Measurements from ENCODE around the gene ICE1.
"Not testable (repeated sequence)": the region's sequence is repeated elsewhere in the genome, so short reads cannot be mapped to it uniquely, and the experiment has no call there.

The ICE1 gene

GRCh38 chr5:5520622-5521021, 98.1 kb downstream of the ICE1 start:
- H3K4me3 ChIP-seq (ENCODE audit: control insufficient read depth in 1 of 7, extremely low read depth in 1 of 7, insufficient read depth in 4 of 7, low read depth in 2 of 7, low read length in 6 of 7); H3K4me1 ChIP-seq (ENCODE audit: control extremely low read depth in 1 of 4, control insufficient read depth in 4 of 4, insufficient read depth in 4 of 4, low read length in 3 of 4); POLR2A ChIA-PET; H3K27me3 ChIP-seq (replicated peaks in 2 of 5; ENCODE audit: control insufficient read depth in 4 of 5, insufficient read depth in 5 of 5, low read length in 4 of 5); DNase-seq; CTCF ChIA-PET; H3K27ac ChIP-seq (ENCODE audit: insufficient read depth in 1 of 2, low read depth in 1 of 2, low read length in 2 of 2, poor library complexity in 1 of 2, severe bottlenecking in 2 of 2); H3K9me3 ChIP-seq (ENCODE audit: control extremely low read depth in 1 of 5, control insufficient read depth in 4 of 5, insufficient read depth in 2 of 5, low read depth in 1 of 5, low read length in 4 of 5); H3K36me3 ChIP-seq (ENCODE audit: control insufficient read depth in 4 of 4, insufficient read depth in 4 of 4, low read length in 3 of 4): not testable (repeated sequence)
- no CpG with 5 or more reads among the region's 4 CpGs for WGBS (ENCODE audit: insufficient coverage)

GRCh38 chr5:5521029-5521428, 98.6 kb downstream of the ICE1 start:
- ChIA-PET POLR2A (no interaction called here), CTCF (no interaction called here)
- Histone ChIP-seq H3K4me1 (ENCODE audit: control extremely low read depth in 1 of 4, control insufficient read depth in 4 of 4, insufficient read depth in 4 of 4, low read length in 3 of 4) (no peaks in the 10 kb centered on the region), H3K27ac (ENCODE audit: insufficient read depth in 1 of 2, low read depth in 1 of 2, low read length in 2 of 2, poor library complexity in 1 of 2, severe bottlenecking in 2 of 2) (no peak overlapping the region), H3K27me3 (replicated peaks in 2 of 5; ENCODE audit: control insufficient read depth in 4 of 5, insufficient read depth in 5 of 5, low read length in 4 of 5) (no peaks in the 10 kb centered on the region), H3K4me3 (ENCODE audit: control insufficient read depth in 1 of 7, extremely low read depth in 1 of 7, insufficient read depth in 4 of 7, low read depth in 2 of 7, low read length in 6 of 7) (no peak overlapping the region), H3K9me3 (ENCODE audit: control extremely low read depth in 1 of 5, control insufficient read depth in 4 of 5, insufficient read depth in 2 of 5, low read depth in 1 of 5, low read length in 4 of 5) (no peaks in the 10 kb centered on the region), H3K36me3 (ENCODE audit: control insufficient read depth in 4 of 4, insufficient read depth in 4 of 4, low read length in 3 of 4) (no peaks in the 10 kb centered on the region)
- no CpG with 5 or more reads among the region's 8 CpGs for WGBS (ENCODE audit: insufficient coverage)
- no peak for DNase-seq

GRCh38 chr5:5521478-5521877, 99.0 kb downstream of the ICE1 start:
- Histone ChIP-seq H3K4me3 (ENCODE audit: control insufficient read depth in 1 of 7, extremely low read depth in 1 of 7, insufficient read depth in 4 of 7, low read depth in 2 of 7, low read length in 6 of 7) (no peak overlapping the region), H3K9me3 (ENCODE audit: control extremely low read depth in 1 of 5, control insufficient read depth in 4 of 5, insufficient read depth in 2 of 5, low read depth in 1 of 5, low read length in 4 of 5) (no peaks in the 10 kb centered on the region), H3K27me3 (replicated peaks in 2 of 5; ENCODE audit: control insufficient read depth in 4 of 5, insufficient read depth in 5 of 5, low read length in 4 of 5) (no peaks in the 10 kb centered on the region), H3K4me1 (ENCODE audit: control extremely low read depth in 1 of 4, control insufficient read depth in 4 of 4, insufficient read depth in 4 of 4, low read length in 3 of 4) (no peaks in the 10 kb centered on the region), H3K27ac (ENCODE audit: insufficient read depth in 1 of 2, low read depth in 1 of 2, low read length in 2 of 2, poor library complexity in 1 of 2, severe bottlenecking in 2 of 2) (no peak overlapping the region), H3K36me3 (ENCODE audit: control insufficient read depth in 4 of 4, insufficient read depth in 4 of 4, low read length in 3 of 4) (no peaks in the 10 kb centered on the region)
- WGBS (ENCODE audit: insufficient coverage), result no CpG with 5 or more reads among the region's 2 CpGs
- POLR2A ChIA-PET, result no interaction called here
- CTCF ChIA-PET, result no interaction called here
- no peak for DNase-seq

GRCh38 chr5:5522336-5522735, 99.9 kb downstream of the ICE1 start:
- CTCF ChIA-PET, result no interaction called here
- DNase-seq, result no peak
- no peaks in the 10 kb centered on the region for H3K27me3 ChIP-seq (replicated peaks in 2 of 5; ENCODE audit: control insufficient read depth in 4 of 5, insufficient read depth in 5 of 5, low read length in 4 of 5)
- no peak overlapping the region for H3K27ac ChIP-seq (ENCODE audit: insufficient read depth in 1 of 2, low read depth in 1 of 2, low read length in 2 of 2, poor library complexity in 1 of 2, severe bottlenecking in 2 of 2)
- no peak overlapping the region for H3K4me3 ChIP-seq (ENCODE audit: control insufficient read depth in 1 of 7, extremely low read depth in 1 of 7, insufficient read depth in 4 of 7, low read depth in 2 of 7, low read length in 6 of 7)
- 100% methylated on average over 1 of the region's 2 CpGs for WGBS (ENCODE audit: insufficient coverage)
- no peaks in the 10 kb centered on the region for H3K36me3 ChIP-seq (ENCODE audit: control insufficient read depth in 4 of 4, insufficient read depth in 4 of 4, low read length in 3 of 4)
- no peaks in the 10 kb centered on the region for H3K4me1 ChIP-seq (ENCODE audit: control extremely low read depth in 1 of 4, control insufficient read depth in 4 of 4, insufficient read depth in 4 of 4, low read length in 3 of 4)
- no peaks in the 10 kb centered on the region for H3K9me3 ChIP-seq (ENCODE audit: control extremely low read depth in 1 of 5, control insufficient read depth in 4 of 5, insufficient read depth in 2 of 5, low read depth in 1 of 5, low read length in 4 of 5)
- POLR2A ChIA-PET, result no interaction called here

- H3K4me3 ChIP-seq (ENCODE audit: control insufficient read depth in 1 of 7, extremely low read depth in 1 of 7, insufficient read depth in 4 of 7, low read depth in 2 of 7, low read length in 6 of 7), result peak overlapping the region in 1 of 7 experiments; percentile 23
- 82% methylated on average over 6 of the region's 6 CpGs for WGBS (ENCODE audit: insufficient coverage)
- ChIA-PET POLR2A (no interaction called here), CTCF (no interaction called here)
- peak; percentile 28 to 60 (median 48) for DNase-seq
- H3K27ac ChIP-seq (ENCODE audit: insufficient read depth in 1 of 2, low read depth in 1 of 2, low read length in 2 of 2, poor library complexity in 1 of 2, severe bottlenecking in 2 of 2), result no peak overlapping the region
- no peaks in the 10 kb centered on the region for H3K4me1 ChIP-seq (ENCODE audit: control extremely low read depth in 1 of 4, control insufficient read depth in 4 of 4, insufficient read depth in 4 of 4, low read length in 3 of 4)
- H3K27me3 ChIP-seq (replicated peaks in 2 of 5; ENCODE audit: control insufficient read depth in 4 of 5, insufficient read depth in 5 of 5, low read length in 4 of 5), result no peaks in the 10 kb centered on the region
- H3K36me3 ChIP-seq (ENCODE audit: control insufficient read depth in 4 of 4, insufficient read depth in 4 of 4, low read length in 3 of 4), result no peaks in the 10 kb centered on the region
- no peaks in the 10 kb centered on the region for H3K9me3 ChIP-seq (ENCODE audit: control extremely low read depth in 1 of 5, control insufficient read depth in 4 of 5, insufficient read depth in 2 of 5, low read depth in 1 of 5, low read length in 4 of 5)
Observed at GRCh38 chr5:5523066-5523505, 100.6 kb downstream of the ICE1 start.

GRCh38 chr5:5524327-5524726, 101.8 kb downstream of the ICE1 start:
- ChIA-PET POLR2A (no interaction called here), CTCF (no interaction called here)
- 100% methylated on average over 3 of the region's 3 CpGs for WGBS (ENCODE audit: insufficient coverage)
- H3K4me1 ChIP-seq (ENCODE audit: control extremely low read depth in 1 of 4, control insufficient read depth in 4 of 4, insufficient read depth in 4 of 4, low read length in 3 of 4), result no peaks in the 10 kb centered on the region
- H3K27me3 ChIP-seq (replicated peaks in 2 of 5; ENCODE audit: control insufficient read depth in 4 of 5, insufficient read depth in 5 of 5, low read length in 4 of 5), result no peaks in the 10 kb centered on the region
- peaks cover 0 to 2% (median 0%) of the 10 kb centered on the region in 5 experiments for H3K9me3 ChIP-seq (ENCODE audit: control extremely low read depth in 1 of 5, control insufficient read depth in 4 of 5, insufficient read depth in 2 of 5, low read depth in 1 of 5, low read length in 4 of 5)
- H3K36me3 ChIP-seq (ENCODE audit: control insufficient read depth in 4 of 4, insufficient read depth in 4 of 4, low read length in 3 of 4), result no peaks in the 10 kb centered on the region
- H3K4me3 ChIP-seq (ENCODE audit: control insufficient read depth in 1 of 7, extremely low read depth in 1 of 7, insufficient read depth in 4 of 7, low read depth in 2 of 7, low read length in 6 of 7), result no peak overlapping the region
- no peak for DNase-seq
- H3K27ac ChIP-seq (ENCODE audit: insufficient read depth in 1 of 2, low read depth in 1 of 2, low read length in 2 of 2, poor library complexity in 1 of 2, severe bottlenecking in 2 of 2), result no peak overlapping the region

GRCh38 chr5:5531371-5531770, 108.9 kb downstream of the ICE1 start:
- WGBS (ENCODE audit: insufficient coverage), result 76% methylated on average over 5 of the region's 5 CpGs

More at GRCh38 chr5:5531371-5531770, 108.9 kb downstream of the ICE1 start:
- Histone ChIP-seq H3K4me3 (ENCODE audit: control insufficient read depth in 1 of 7, extremely low read depth in 1 of 7, insufficient read depth in 4 of 7, low read depth in 2 of 7, low read length in 6 of 7) (no peak overlapping the region), H3K27me3 (replicated peaks in 2 of 5; ENCODE audit: control insufficient read depth in 4 of 5, insufficient read depth in 5 of 5, low read length in 4 of 5) (peaks cover 0 to 1% (median 0%) of the 10 kb centered on the region in 5 experiments), H3K9me3 (ENCODE audit: control extremely low read depth in 1 of 5, control insufficient read depth in 4 of 5, insufficient read depth in 2 of 5, low read depth in 1 of 5, low read length in 4 of 5) (peaks cover 0 to 2% (median 0%) of the 10 kb centered on the region in 5 experiments), H3K4me1 (ENCODE audit: control extremely low read depth in 1 of 4, control insufficient read depth in 4 of 4, insufficient read depth in 4 of 4, low read length in 3 of 4) (no peaks in the 10 kb centered on the region), H3K36me3 (ENCODE audit: control insufficient read depth in 4 of 4, insufficient read depth in 4 of 4, low read length in 3 of 4) (no peaks in the 10 kb centered on the region), H3K27ac (ENCODE audit: insufficient read depth in 1 of 2, low read depth in 1 of 2, low read length in 2 of 2, poor library complexity in 1 of 2, severe bottlenecking in 2 of 2) (no peak overlapping the region)
- ChIA-PET POLR2A (no interaction called here), CTCF (no interaction called here)
- DNase-seq, result no peak

Measured in common myeloid progenitor, CD34-positive (primary cell).